ENCODE data around the gene TEDDM1. TPM values are rescaled to one million over a fixed set of nuclear protein-coding genes. Genes with fewer than 3 reads are reported as not detected.

Gene TEDDM1
- total RNA-seq, 6 experiments from 2014 or later = not detected

- ATAC-seq (peak in 1 of 4 donors; percentile 9), DNase-seq (peak in 1 of 3 donors; percentile 54)
- H3K27me3 ChIP-seq = no peaks in the 10 kb centered on the region
- peak overlapping the region; percentile 79 to 88 (median 88) for H3K4me3 ChIP-seq
- H3K27ac ChIP-seq = peak overlapping the region; percentile 98
- peaks cover 0 to 26% (median 2%) of the 10 kb centered on the region in 4 donors for H3K4me1 ChIP-seq
- intact Hi-C loops (cut with DNase I) = loop anchor here (5.0 to 10.0 kb wide), 3 partner anchors 97 to 247 kb away; no protein-coding TSS in a partner anchor
- TF ChIP-seq CTCF (IDR thresholded peaks at IDR 0.05) (no peak), POLR2A (IDR thresholded peaks at IDR 0.05) (no peak)
- 0% methylated on average over 13 of the region's 13 CpGs for WGBS (ENCODE audit: insufficient coverage, low coverage, low lambda C conversion rate, missing lambda C conversion rate)
- H3K36me3 ChIP-seq = peaks cover 3 to 41% (median 36%) of the 10 kb centered on the region in 4 donors
- H3K9me3 ChIP-seq = no peaks in the 10 kb centered on the region
These were observed 10.8 kb downstream of the TEDDM1 start for GRCh38 chr1:182389619-182390047.

- no peak for TF ChIP-seq POLR2A (IDR thresholded peaks at IDR 0.05)
- no peak for TF ChIP-seq CTCF (IDR thresholded peaks at IDR 0.05)
- Histone ChIP-seq H3K27me3 (no peaks in the 10 kb centered on the region), H3K9me3 (no peaks in the 10 kb centered on the region), H3K27ac (peak overlapping the region in 2 of 3 donors; percentile 98), H3K4me3 (peak overlapping the region in 2 of 3 donors; percentile 88), H3K4me1 (peaks cover 0 to 26% (median 2%) of the 10 kb centered on the region in 4 donors), H3K36me3 (peaks cover 13 to 52% (median 45%) of the 10 kb centered on the region in 4 donors)
- intact Hi-C loops (cut with DNase I) = no loop called here
- DNase-seq = no peak
- ATAC-seq = no peak
- WGBS (ENCODE audit: insufficient coverage, low coverage, low lambda C conversion rate, missing lambda C conversion rate) = 46% methylated on average over 4 of the region's 5 CpGs
These were observed 11.9 kb downstream of the TEDDM1 start for GRCh38 chr1:182388392-182389134.

- H3K36me3 ChIP-seq = peaks cover 13 to 62% (median 51%) of the 10 kb centered on the region in 4 donors
These were observed 12.9 kb downstream of the TEDDM1 start for GRCh38 chr1:182387566-182387965.

GRCh38 chr1:182386980-182387379 is 13.5 kb downstream of the TEDDM1 start:
- no peak overlapping the region for H3K27ac ChIP-seq
- ATAC-seq = no peak
- no peak overlapping the region for H3K4me3 ChIP-seq
- peaks cover 13 to 67% (median 52%) of the 10 kb centered on the region in 4 donors for H3K36me3 ChIP-seq
- no peaks in the 10 kb centered on the region for H3K9me3 ChIP-seq
- no peaks in the 10 kb centered on the region for H3K27me3 ChIP-seq
- DNase-seq = no peak
- intact Hi-C loops (cut with DNase I) = no loop called here
- TF ChIP-seq CTCF (IDR thresholded peaks at IDR 0.05) (no peak), POLR2A (IDR thresholded peaks at IDR 0.05) (peak; percentile 0)
- 92% methylated on average over 4 of the region's 5 CpGs for WGBS (ENCODE audit: insufficient coverage, low coverage, low lambda C conversion rate, missing lambda C conversion rate)
- H3K4me1 ChIP-seq = peaks cover 0 to 26% (median 2%) of the 10 kb centered on the region in 4 donors

More at GRCh38 chr1:182387566-182387965, 12.9 kb downstream of the TEDDM1 start:
- H3K4me1 ChIP-seq = peaks cover 0 to 26% (median 2%) of the 10 kb centered on the region in 4 donors
- 55% methylated on average over 2 of the region's 2 CpGs for WGBS (ENCODE audit: insufficient coverage, low coverage, low lambda C conversion rate, missing lambda C conversion rate)
- H3K27ac ChIP-seq = no peak overlapping the region
- ATAC-seq = no peak
- no peaks in the 10 kb centered on the region for H3K27me3 ChIP-seq
- TF ChIP-seq CTCF (IDR thresholded peaks at IDR 0.05) (no peak), POLR2A (IDR thresholded peaks at IDR 0.05) (no peak)
- intact Hi-C loops (cut with DNase I) = no loop called here
- no peak for DNase-seq
- H3K4me3 ChIP-seq = no peak overlapping the region
- no peaks in the 10 kb centered on the region for H3K9me3 ChIP-seq

Measured in right lobe of liver (tissue), 6 donors.